ENCODE data around the gene DOLPP1. TPM values are rescaled to one million over a fixed set of nuclear protein-coding genes. Genes with fewer than 3 reads are reported as not detected.

The DOLPP1 gene
- total RNA-seq, 2 donors from 2014 or later: 12.3 to 20.8 TPM

GRCh38 chr9:129095908-129096307 is 15.0 kb downstream of the DOLPP1 start:
- ATAC-seq (replicated peaks): no peak
- Mint-ChIP-seq H3K27ac (no peak overlapping the region), H3K4me1 (no peaks in the 10 kb centered on the region), H3K27me3 (no peaks in the 10 kb centered on the region), H3K9me3 (no peaks in the 10 kb centered on the region), H3K4me3 (no peak overlapping the region), H3K36me3 (ENCODE audit: low read depth) (no peaks in the 10 kb centered on the region)

- Mint-ChIP-seq H3K36me3 (ENCODE audit: low read depth) (no peaks in the 10 kb centered on the region), H3K9me3 (no peaks in the 10 kb centered on the region), H3K4me1 (no peaks in the 10 kb centered on the region), H3K4me3 (no peak overlapping the region), H3K27me3 (no peaks in the 10 kb centered on the region), H3K27ac (no peak overlapping the region)
- ATAC-seq (replicated peaks): no peak
These were observed 16.9 kb downstream of the DOLPP1 start for GRCh38 chr9:129097671-129098306.

- Mint-ChIP-seq H3K4me1 (no peaks in the 10 kb centered on the region), H3K4me3 (no peak overlapping the region), H3K27me3 (no peaks in the 10 kb centered on the region), H3K9me3 (no peaks in the 10 kb centered on the region), H3K36me3 (ENCODE audit: low read depth) (no peaks in the 10 kb centered on the region), H3K27ac (no peak overlapping the region)
- ATAC-seq (replicated peaks): no peak
These were observed 17.4 kb downstream of the DOLPP1 start for GRCh38 chr9:129098328-129098727.

- Mint-ChIP-seq H3K9me3 (no peaks in the 10 kb centered on the region), H3K27me3 (no peaks in the 10 kb centered on the region), H3K27ac (no peak overlapping the region), H3K36me3 (ENCODE audit: low read depth) (no peaks in the 10 kb centered on the region), H3K4me3 (no peak overlapping the region), H3K4me1 (no peaks in the 10 kb centered on the region)
- ATAC-seq (replicated peaks): no peak
These were observed 19.7 kb downstream of the DOLPP1 start for GRCh38 chr9:129100383-129101169.

- Mint-ChIP-seq H3K27ac (no peak overlapping the region), H3K36me3 (ENCODE audit: low read depth) (no peaks in the 10 kb centered on the region), H3K4me1 (no peaks in the 10 kb centered on the region), H3K4me3 (no peak overlapping the region), H3K27me3 (no peaks in the 10 kb centered on the region), H3K9me3 (no peaks in the 10 kb centered on the region)
- ATAC-seq (replicated peaks): no peak
These were observed 20.4 kb downstream of the DOLPP1 start for GRCh38 chr9:129101279-129101678.

GRCh38 chr9:129102095-129102525 is 21.2 kb downstream of the DOLPP1 start:
- Mint-ChIP-seq H3K27ac (no peak overlapping the region), H3K4me1 (no peaks in the 10 kb centered on the region), H3K4me3 (no peak overlapping the region), H3K9me3 (no peaks in the 10 kb centered on the region), H3K36me3 (ENCODE audit: low read depth) (no peaks in the 10 kb centered on the region), H3K27me3 (no peaks in the 10 kb centered on the region)
- no peak for ATAC-seq (replicated peaks)

- Mint-ChIP-seq H3K4me1 (no peaks in the 10 kb centered on the region), H3K27ac (no peak overlapping the region), H3K36me3 (ENCODE audit: low read depth) (no peaks in the 10 kb centered on the region), H3K4me3 (no peak overlapping the region), H3K27me3 (no peaks in the 10 kb centered on the region), H3K9me3 (no peaks in the 10 kb centered on the region)
- peak; percentile 54 for ATAC-seq (replicated peaks)
These were observed 22.1 kb downstream of the DOLPP1 start for GRCh38 chr9:129102791-129103594.

- Mint-ChIP-seq H3K27ac (no peak overlapping the region), H3K36me3 (ENCODE audit: low read depth) (no peaks in the 10 kb centered on the region), H3K27me3 (no peaks in the 10 kb centered on the region), H3K4me3 (no peak overlapping the region), H3K4me1 (no peaks in the 10 kb centered on the region), H3K9me3 (no peaks in the 10 kb centered on the region)
- no peak for ATAC-seq (replicated peaks)
These were observed 22.7 kb downstream of the DOLPP1 start for GRCh38 chr9:129103595-129103965.

GRCh38 chr9:129104051-129104450 is 23.1 kb downstream of the DOLPP1 start:
- Mint-ChIP-seq H3K4me1 (peaks cover 5% of the 10 kb centered on the region), H3K27ac (no peak overlapping the region), H3K4me3 (no peak overlapping the region), H3K9me3 (no peaks in the 10 kb centered on the region), H3K36me3 (ENCODE audit: low read depth) (no peaks in the 10 kb centered on the region), H3K27me3 (no peaks in the 10 kb centered on the region)
- no peak for ATAC-seq (replicated peaks)

- Mint-ChIP-seq H3K4me1 (peaks cover 11% of the 10 kb centered on the region), H3K27me3 (no peaks in the 10 kb centered on the region), H3K27ac (no peak overlapping the region), H3K4me3 (no peak overlapping the region), H3K36me3 (ENCODE audit: low read depth) (no peaks in the 10 kb centered on the region), H3K9me3 (no peaks in the 10 kb centered on the region)
- ATAC-seq (replicated peaks): no peak
These were observed 25.2 kb downstream of the DOLPP1 start for GRCh38 chr9:129105857-129106694.

GRCh38 chr9:129107651-129108050 is 26.7 kb downstream of the DOLPP1 start:
- Mint-ChIP-seq H3K27me3 (no peaks in the 10 kb centered on the region), H3K9me3 (no peaks in the 10 kb centered on the region), H3K4me3 (no peak overlapping the region), H3K4me1 (peaks cover 11% of the 10 kb centered on the region), H3K27ac (no peak overlapping the region), H3K36me3 (ENCODE audit: low read depth) (no peaks in the 10 kb centered on the region)
- no peak for ATAC-seq (replicated peaks)

GRCh38 chr9:129108083-129108804 is 27.3 kb downstream of the DOLPP1 start:
- no peak for ATAC-seq (replicated peaks)
- Mint-ChIP-seq H3K27me3 (no peaks in the 10 kb centered on the region), H3K4me1 (peaks cover 11% of the 10 kb centered on the region), H3K27ac (no peak overlapping the region), H3K9me3 (no peaks in the 10 kb centered on the region), H3K36me3 (ENCODE audit: low read depth) (no peaks in the 10 kb centered on the region), H3K4me3 (peak overlapping the region; percentile 92)

GRCh38 chr9:129108805-129109536 is 28.1 kb downstream of the DOLPP1 start:
- ATAC-seq (replicated peaks): no peak
- Mint-ChIP-seq H3K9me3 (no peaks in the 10 kb centered on the region), H3K27me3 (no peaks in the 10 kb centered on the region), H3K27ac (peak overlapping the region; percentile 63), H3K36me3 (ENCODE audit: low read depth) (no peaks in the 10 kb centered on the region), H3K4me1 (peaks cover 11% of the 10 kb centered on the region), H3K4me3 (peak overlapping the region; percentile 92)
